Gastrocnemius medialis (tissue), 4 donors: ENCODE data around the gene SEPTIN10. TPM values are rescaled to one million over a fixed set of nuclear protein-coding genes. Genes with fewer than 3 reads are reported as not detected.

ENCODE experiments used
- ATAC-seq, 2 donors: fragments of 150-250 bp; one replicate each; pipeline ENCODE4 v1.9.1; 2016
- DNase-seq, 2 donors: peaks; one replicate each; pipeline ENCODE4 v3.0.0-alpha.2; 2019
- H3K27ac ChIP-seq, 4 donors: fragments of 200-600 bp; sonication (generic); 1 replicate in 1 of 4; 2 replicates in 3 of 4; pipeline ENCODE4 v1.5.1; 2016 to 2018; ENCODE audit warnings: mild to moderate bottlenecking in 2 of 4, moderate library complexity in 1 of 4
- H3K27me3 ChIP-seq, 3 donors: fragments of 200-600 bp; sonication (generic) in 2 of 3; 1 replicate in 1 of 3; 2 replicates in 2 of 3; pipeline versions ENCODE4 v1.5.1 to v1.6.0; 2016 to 2019; ENCODE audit warnings: mild to moderate bottlenecking in 1 of 3, moderate library complexity in 1 of 3
- H3K36me3 ChIP-seq, 2 donors: fragments of 200-600 bp; sonication (generic) in 1 of 2; one replicate each; pipeline ENCODE4 v1.5.1; 2017 to 2018
- H3K4me1 ChIP-seq, 2 donors: fragments of 200-600 bp; sonication (generic) in 1 of 2; one replicate each; pipeline ENCODE4 v1.5.1; 2016 to 2017; ENCODE audit warnings: mild to moderate bottlenecking in 2 of 2
- H3K4me3 ChIP-seq, 4 donors: fragments of 200-600 bp; sonication (generic) in 3 of 4; 1 replicate in 1 of 4; 2 replicates in 3 of 4; pipeline ENCODE4 v1.5.1; 2016 to 2019; ENCODE audit warnings: mild to moderate bottlenecking in 2 of 4
- H3K9me3 ChIP-seq, 3 donors: fragments of 200-600 bp; sonication (generic) in 2 of 3; 1 replicate in 1 of 3; 2 replicates in 2 of 3; pipeline ENCODE4 v1.5.1; 2016 to 2019
- POLR2A ChIP-seq, 2 donors: fragments of 450-650 bp; IDR thresholded peaks; one replicate each; pipeline ENCODE4 v1.6.1; 2017; ENCODE audit warnings: antibody characterized with exemption in 2 of 2, mild to moderate bottlenecking in 2 of 2, moderate library complexity in 2 of 2
- in situ Hi-C, 4 donors: fragments of 200-750 bp; cut with MboI; loops; one replicate each; pipeline versions ENCODE4 v1.15.0 to v1.8.0; 2017; ENCODE audit warnings: low sequenced_read_pairs in 4 of 4
- intact Hi-C: fragments of 100-400 bp; cut with DNase I; formaldehyde crosslinking; loops from one replicate; pipeline ENCODE4 v1.15.1; 2023; ENCODE audit warnings: low total_unique reads
- total RNA-seq, 4 donors: library from RNA; depleted of rRNA; stranded (reverse); fragments of >200 nt; gene quantifications; one replicate each; pipeline versions ENCODE4 v1.1.0 to v1.2.3, GENCODE V29; 2016
- TF ChIP-seq, protein P1 (sequence below), 5 experiments: fragments of 450-650 bp in 3 of 5; fragments of 200-600 bp in 2 of 5; sonication (generic) in 2 of 5; IDR thresholded peaks in 4 of 5; conservative IDR thresholded peaks in 1 of 5; 1 replicate in 4 of 5; 2 replicates in 1 of 5; pipeline ENCODE4 v1.5.1; 2016 to 2019; ENCODE audit warnings: antibody characterized with exemption in 5 of 5, mild to moderate bottlenecking in 3 of 5, moderate library complexity in 3 of 5

The SEPTIN10 gene
- total RNA-seq, 4 donors from 2014 or later: 22.3 to 39.4 (median 29.6) TPM

DNA sequence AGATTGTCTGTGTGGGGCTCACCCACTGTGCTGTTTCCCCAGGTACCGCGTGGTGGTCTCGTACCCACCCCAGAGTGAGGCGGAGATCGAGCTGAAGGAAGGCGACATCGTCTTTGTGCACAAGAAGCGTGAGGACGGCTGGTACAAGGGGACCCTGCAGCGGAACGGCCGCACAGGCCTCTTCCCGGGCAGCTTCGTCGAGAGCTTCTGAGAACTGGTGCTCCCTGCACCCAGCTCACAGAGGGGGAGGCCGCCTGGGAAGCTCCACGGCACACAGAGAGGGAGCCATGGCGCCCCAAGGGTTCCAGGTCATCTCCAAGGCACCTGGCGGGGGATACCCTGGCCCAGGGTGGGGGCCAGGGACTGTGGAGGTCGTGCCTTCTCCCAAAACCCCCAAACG, 112.3 kb downstream of the SEPTIN10 start:
- in situ Hi-C loops: loop anchor here in 1 of 4 donors (10.0 to 25.0 kb wide), 2 partner anchors 214 to 377 kb away; partner anchors contain the start of gene SH3RF3
- H3K4me1 ChIP-seq: peaks cover 15 to 19% of the 10 kb centered on the region in 2 donors

DNA sequence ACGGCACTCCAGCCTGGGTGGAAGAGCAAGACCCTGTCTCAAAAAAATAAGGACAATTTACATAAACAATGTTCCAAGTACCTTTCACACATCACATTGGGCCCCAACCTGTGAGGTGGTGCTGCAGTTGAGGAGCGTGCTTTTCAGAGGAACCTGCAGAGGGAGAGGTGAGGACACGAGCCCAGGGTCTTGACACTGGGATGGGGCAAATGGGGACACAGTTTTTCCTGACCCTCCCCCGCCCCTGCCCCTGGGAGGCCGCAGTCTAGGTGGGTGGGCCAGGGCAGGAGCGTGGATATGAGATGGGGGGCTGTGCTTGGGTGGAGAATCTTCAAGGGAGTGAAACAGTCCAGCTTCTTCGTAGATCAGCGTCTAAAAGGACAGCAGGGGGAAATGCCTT, 112.9 kb downstream of the SEPTIN10 start:
- no peak for ATAC-seq
- in situ Hi-C loops (loop anchor here in 1 of 4 donors (10.0 to 25.0 kb wide), 2 partner anchors 214 to 376 kb away; partner anchors contain the start of gene SH3RF3), intact Hi-C loops (no loop called here)
- Histone ChIP-seq H3K4me3 (no peak overlapping the region), H3K36me3 (peaks cover 0 to 3% of the 10 kb centered on the region in 2 donors), H3K9me3 (no peaks in the 10 kb centered on the region), H3K27ac (no peak overlapping the region), H3K4me1 (peaks cover 15 to 20% of the 10 kb centered on the region in 2 donors), H3K27me3 (no peaks in the 10 kb centered on the region)
- no peak for DNase-seq
- TF ChIP-seq, protein P1, sequence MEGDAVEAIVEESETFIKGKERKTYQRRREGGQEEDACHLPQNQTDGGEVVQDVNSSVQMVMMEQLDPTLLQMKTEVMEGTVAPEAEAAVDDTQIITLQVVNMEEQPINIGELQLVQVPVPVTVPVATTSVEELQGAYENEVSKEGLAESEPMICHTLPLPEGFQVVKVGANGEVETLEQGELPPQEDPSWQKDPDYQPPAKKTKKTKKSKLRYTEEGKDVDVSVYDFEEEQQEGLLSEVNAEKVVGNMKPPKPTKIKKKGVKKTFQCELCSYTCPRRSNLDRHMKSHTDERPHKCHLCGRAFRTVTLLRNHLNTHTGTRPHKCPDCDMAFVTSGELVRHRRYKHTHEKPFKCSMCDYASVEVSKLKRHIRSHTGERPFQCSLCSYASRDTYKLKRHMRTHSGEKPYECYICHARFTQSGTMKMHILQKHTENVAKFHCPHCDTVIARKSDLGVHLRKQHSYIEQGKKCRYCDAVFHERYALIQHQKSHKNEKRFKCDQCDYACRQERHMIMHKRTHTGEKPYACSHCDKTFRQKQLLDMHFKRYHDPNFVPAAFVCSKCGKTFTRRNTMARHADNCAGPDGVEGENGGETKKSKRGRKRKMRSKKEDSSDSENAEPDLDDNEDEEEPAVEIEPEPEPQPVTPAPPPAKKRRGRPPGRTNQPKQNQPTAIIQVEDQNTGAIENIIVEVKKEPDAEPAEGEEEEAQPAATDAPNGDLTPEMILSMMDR (IDR thresholded peaks at IDR 0.05 in 4 of 5, conservative IDR thresholded peaks at IDR 0.05 in 1 of 5): no peak
- no peak for TF ChIP-seq POLR2A (IDR thresholded peaks at IDR 0.05)

More for the DNA sequence above, 112.3 kb downstream of the SEPTIN10 start:
- H3K4me3 ChIP-seq: no peak overlapping the region
- no peaks in the 10 kb centered on the region for H3K9me3 ChIP-seq
- H3K27me3 ChIP-seq: no peaks in the 10 kb centered on the region
- TF ChIP-seq, protein P1 (IDR thresholded peaks at IDR 0.05 in 4 of 5, conservative IDR thresholded peaks at IDR 0.05 in 1 of 5): no peak
- TF ChIP-seq POLR2A (IDR thresholded peaks at IDR 0.05): no peak
- no peak overlapping the region for H3K27ac ChIP-seq
- DNase-seq: no peak
- intact Hi-C loops: no loop called here
- ATAC-seq: no peak
- H3K36me3 ChIP-seq: peaks cover 0 to 3% of the 10 kb centered on the region in 2 donors

DNA sequence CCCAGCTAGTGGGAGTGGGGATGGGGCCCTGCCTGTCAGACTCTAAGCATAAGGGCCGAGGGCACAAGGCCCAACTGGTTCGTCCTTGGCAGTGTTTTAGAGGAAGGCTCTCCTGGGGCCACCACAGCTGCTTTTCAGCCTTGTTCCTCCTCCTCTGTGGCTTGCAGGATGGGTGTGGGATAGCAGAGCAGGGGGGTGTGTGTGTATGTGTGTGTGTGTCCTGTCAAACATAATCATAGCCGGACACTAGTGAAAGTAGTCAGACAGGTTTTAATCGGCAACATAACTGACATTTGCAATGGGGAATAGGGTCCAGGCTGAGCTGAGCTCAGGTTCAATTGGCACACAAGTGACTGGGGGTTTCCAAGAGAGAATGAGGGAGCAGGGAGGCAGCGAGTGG, 114.2 kb downstream of the SEPTIN10 start:
- Histone ChIP-seq H3K27me3 (no peaks in the 10 kb centered on the region), H3K9me3 (no peaks in the 10 kb centered on the region), H3K36me3 (peaks cover 0 to 3% of the 10 kb centered on the region in 2 donors), H3K4me1 (peaks cover 22 to 26% of the 10 kb centered on the region in 2 donors), H3K27ac (no peak overlapping the region), H3K4me3 (no peak overlapping the region)
- ATAC-seq (no peak), DNase-seq (no peak)
- in situ Hi-C loops (no loop called here), intact Hi-C loops (loop anchor here (5.0 kb wide), 1 partner anchor 47 kb away; no protein-coding TSS in a partner anchor)
- TF ChIP-seq, protein P1 (IDR thresholded peaks at IDR 0.05 in 4 of 5, conservative IDR thresholded peaks at IDR 0.05 in 1 of 5): no peak
- TF ChIP-seq POLR2A (IDR thresholded peaks at IDR 0.05): no peak

DNA sequence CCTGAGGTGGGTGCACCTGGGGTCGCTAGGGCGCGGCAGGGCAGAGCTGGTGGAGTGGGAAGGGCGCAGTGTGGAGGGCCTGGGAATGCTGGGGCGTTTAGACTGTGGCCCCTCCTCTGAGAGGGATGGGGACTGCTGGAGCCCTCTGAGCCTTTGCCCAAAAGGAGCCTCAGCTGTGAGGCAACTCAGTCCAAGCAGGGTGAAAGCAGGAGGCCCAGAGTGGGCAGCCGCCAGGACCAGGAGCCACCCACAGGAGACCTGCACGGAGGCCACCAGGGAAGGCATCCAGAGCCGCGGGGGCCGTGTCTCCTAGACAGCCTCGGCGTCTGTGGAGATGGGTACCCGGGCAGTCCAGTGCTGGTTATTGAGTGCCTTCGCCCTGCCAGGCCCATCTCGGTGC, 114.9 kb downstream of the SEPTIN10 start:
- ATAC-seq: no peak
- in situ Hi-C loops: no loop called here

More for the DNA sequence above, 114.9 kb downstream of the SEPTIN10 start:
- DNase-seq: no peak
- H3K27me3 ChIP-seq: no peaks in the 10 kb centered on the region
- H3K9me3 ChIP-seq: no peaks in the 10 kb centered on the region
- intact Hi-C loops: loop anchor here (5.0 kb wide), 1 partner anchor 47 kb away; no protein-coding TSS in a partner anchor
- no peak for TF ChIP-seq POLR2A (IDR thresholded peaks at IDR 0.05)
- TF ChIP-seq, protein P1 (IDR thresholded peaks at IDR 0.05 in 4 of 5, conservative IDR thresholded peaks at IDR 0.05 in 1 of 5): no peak
- H3K36me3 ChIP-seq: peaks cover 0 to 3% of the 10 kb centered on the region in 2 donors
- H3K4me1 ChIP-seq: peaks cover 28 to 33% of the 10 kb centered on the region in 2 donors
- no peak overlapping the region for H3K27ac ChIP-seq
- H3K4me3 ChIP-seq: no peak overlapping the region
